ENCODE results near the gene B4GALT6. TPM values are rescaled to one million over a fixed set of nuclear protein-coding genes. Genes with fewer than 3 reads are reported as not detected.
A peak's percentile ranks its signal among the peaks of the same experiment; 100 is the strongest.

Gene B4GALT6
- total and polyA plus RNA-seq, 9 of the 15 experiments (the other 6 are each of a cell fraction or from before 2014, with no cell fraction given) = 0.03 to 0.27 (median 0.08) TPM

DNA sequence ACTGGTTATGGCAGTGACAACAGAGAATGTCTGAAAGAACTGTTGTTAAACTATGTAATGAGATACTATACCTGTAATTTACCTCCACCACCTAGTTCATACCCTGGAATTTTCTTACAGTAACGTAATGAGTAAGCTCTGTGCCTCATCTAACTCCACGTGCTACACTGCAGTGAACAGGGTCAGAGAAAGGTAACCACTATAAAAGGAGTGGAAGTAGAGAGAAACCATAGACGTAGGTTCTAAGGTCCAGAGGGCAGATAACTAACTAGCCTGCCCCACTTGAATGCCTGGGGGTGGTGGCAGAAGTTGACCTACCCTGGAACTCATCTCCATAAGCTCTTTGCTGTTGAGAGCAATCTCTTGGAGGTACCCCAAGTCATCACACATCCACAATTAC lies 32.0 kb upstream of the B4GALT6 start:
- Histone ChIP-seq H3K36me3 (ENCODE audit: control insufficient read depth, insufficient read depth, low read length) (no peaks in the 10 kb centered on the region), H3K4me3 (no peak overlapping the region), H3K4me1 (replicated peaks in 1 of 2; ENCODE audit: control insufficient read depth in 2 of 2, insufficient read depth in 2 of 2, low read length in 2 of 2) (no peaks in the 10 kb centered on the region; a peak in 1 of 5 replicates), H3K4me2 (ENCODE audit: insufficient read depth, low read length) (no peak overlapping the region), H3K9me1 (ENCODE audit: control insufficient read depth, insufficient read depth, low read length) (no peaks in the 10 kb centered on the region), H3K79me2 (ENCODE audit: control insufficient read depth, insufficient read depth, low read length) (no peaks in the 10 kb centered on the region), H3K9me3 (replicated peaks; ENCODE audit: control insufficient read depth, insufficient read depth, low read depth, low read length) (no peaks in the 10 kb centered on the region; the same call in none of the 2 replicates), H4K20me1 (replicated peaks; ENCODE audit: control insufficient read depth, insufficient read depth, low read length) (no peaks in the 10 kb centered on the region), H3K27me3 (ENCODE audit: control insufficient read depth in 2 of 2, insufficient read depth in 2 of 2, low read length in 2 of 2) (no peaks in the 10 kb centered on the region), H3K9ac (ENCODE audit: insufficient read depth in 1 of 2, low read depth in 2 of 2, low read length in 2 of 2) (no peak overlapping the region), H3K27ac (ENCODE audit: extremely low read depth, low read depth, low read length) (no peak overlapping the region), H2AFZ (ENCODE audit: low read depth, low read length) (no peak overlapping the region)
- in situ Hi-C loops (cut with MboI) = no loop called here
- ChIA-PET POLR2A (no interaction called here), CTCF (ENCODE audit: low intra/inter-chr PET ratio) (no interaction called here)
- intact Hi-C loops (cut with micrococcal nuclease) = no loop called here
- DNase-seq (ENCODE audit: extremely low read depth in 1 of 4, low spot score in 3 of 4) (no peak), FAIRE-seq (peak; percentile 11), ATAC-seq (no peak)
- no TSS peak for BruUV-seq (replicated peaks)
- WGBS (ENCODE audit: insufficient coverage, low coverage, missing lambda C conversion rate) = 12% methylated on average over 3 of the region's 3 CpGs
- TF ChIP-seq ZBTB2 (IDR thresholded peaks at IDR 0.05) (no peak), ZNF75A (CRISPR knock-in tag; IDR thresholded peaks at IDR 0.05) (no peak), ZKSCAN8 (CRISPR knock-in tag; IDR thresholded peaks at IDR 0.05) (no peak), ZNF165 (CRISPR knock-in tag; IDR thresholded peaks at IDR 0.05; ENCODE audit: borderline replicate concordance) (no peak), REST (IDR thresholded peaks at IDR 0.05; ENCODE audit: borderline replicate concordance) (no peak), REST (CRISPR knock-in tag; IDR thresholded peaks at IDR 0.05; ENCODE audit: low read depth) (no peak), HNRNPK (IDR thresholded peaks at IDR 0.05; ENCODE audit: low read depth, low read length, poor library complexity, severe bottlenecking) (no peak), SOX6 (IDR thresholded peaks at IDR 0.05) (no peak), ZNF212 (CRISPR knock-in tag; IDR thresholded peaks at IDR 0.05) (no peak), HEY1 (CRISPR knock-in tag; IDR thresholded peaks at IDR 0.05; ENCODE audit: borderline replicate concordance) (no peak)
- TF ChIP-seq, protein P1, sequence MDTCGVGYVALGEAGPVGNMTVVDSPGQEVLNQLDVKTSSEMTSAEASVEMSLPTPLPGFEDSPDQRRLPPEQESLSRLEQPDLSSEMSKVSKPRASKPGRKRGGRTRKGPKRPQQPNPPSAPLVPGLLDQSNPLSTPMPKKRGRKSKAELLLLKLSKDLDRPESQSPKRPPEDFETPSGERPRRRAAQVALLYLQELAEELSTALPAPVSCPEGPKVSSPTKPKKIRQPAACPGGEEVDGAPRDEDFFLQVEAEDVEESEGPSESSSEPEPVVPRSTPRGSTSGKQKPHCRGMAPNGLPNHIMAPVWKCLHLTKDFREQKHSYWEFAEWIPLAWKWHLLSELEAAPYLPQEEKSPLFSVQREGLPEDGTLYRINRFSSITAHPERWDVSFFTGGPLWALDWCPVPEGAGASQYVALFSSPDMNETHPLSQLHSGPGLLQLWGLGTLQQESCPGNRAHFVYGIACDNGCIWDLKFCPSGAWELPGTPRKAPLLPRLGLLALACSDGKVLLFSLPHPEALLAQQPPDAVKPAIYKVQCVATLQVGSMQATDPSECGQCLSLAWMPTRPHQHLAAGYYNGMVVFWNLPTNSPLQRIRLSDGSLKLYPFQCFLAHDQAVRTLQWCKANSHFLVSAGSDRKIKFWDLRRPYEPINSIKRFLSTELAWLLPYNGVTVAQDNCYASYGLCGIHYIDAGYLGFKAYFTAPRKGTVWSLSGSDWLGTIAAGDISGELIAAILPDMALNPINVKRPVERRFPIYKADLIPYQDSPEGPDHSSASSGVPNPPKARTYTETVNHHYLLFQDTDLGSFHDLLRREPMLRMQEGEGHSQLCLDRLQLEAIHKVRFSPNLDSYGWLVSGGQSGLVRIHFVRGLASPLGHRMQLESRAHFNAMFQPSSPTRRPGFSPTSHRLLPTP (IDR thresholded peaks at IDR 0.05; ENCODE audit: borderline replicate concordance, extremely low read depth, insufficient read length) = no peak
